ENCODE measurements around the gene PRSS16. TPM values are rescaled to one million over a fixed set of nuclear protein-coding genes. Genes with fewer than 3 reads are reported as not detected.
A peak's percentile ranks its signal among the peaks of the same experiment; 100 is the strongest.

PRSS16 gene
- total and polyA plus RNA-seq, 7 donors: 13.3 to 28.7 (median 27.0) TPM; not detected in 4

- no peak for DNase-seq
- 5 to 6% methylated on average over 33 of the region's 33 CpGs for WGBS, 2 donors
- H3K36me3 ChIP-seq: no peaks in the 10 kb centered on the region
- no peak overlapping the region for H3K27ac ChIP-seq
- H3K4me1 ChIP-seq: no peaks in the 10 kb centered on the region
- H3K9me3 ChIP-seq: peaks cover 0 to 12% (median under 1%) of the 10 kb centered on the region in 4 donors
- TF ChIP-seq POLR2A (IDR thresholded peaks at IDR 0.05) (no peak), POLR2AphosphoS5 (IDR thresholded peaks at IDR 0.05) (no peak), EP300 (IDR thresholded peaks at IDR 0.05) (no peak), CTCF (IDR thresholded peaks at IDR 0.05) (no peak)
- intact Hi-C loops (cut with DNase I): no loop called here
- no peak overlapping the region for H3K4me3 ChIP-seq
- peaks cover 33 to 100% (median 88%) of the 10 kb centered on the region in 3 donors for H3K27me3 ChIP-seq
Observed at GRCh38 chr6:27288136-27289044, 40.9 kb downstream of the PRSS16 start.

- H3K36me3 ChIP-seq: no peaks in the 10 kb centered on the region
- TF ChIP-seq CTCF (IDR thresholded peaks at IDR 0.05): no peak
- TF ChIP-seq POLR2A (IDR thresholded peaks at IDR 0.05): no peak
- no peak for TF ChIP-seq POLR2AphosphoS5 (IDR thresholded peaks at IDR 0.05)
- TF ChIP-seq EP300 (IDR thresholded peaks at IDR 0.05): no peak
- no peak overlapping the region for H3K27ac ChIP-seq
- no peaks in the 10 kb centered on the region for H3K4me1 ChIP-seq
- H3K27me3 ChIP-seq: peaks cover 40 to 100% (median 88%) of the 10 kb centered on the region in 3 donors
- peaks cover 0 to 11% (median 1%) of the 10 kb centered on the region in 4 donors for H3K9me3 ChIP-seq
- intact Hi-C loops (cut with DNase I): no loop called here
- 7 to 15% methylated on average over 25 of the region's 25 CpGs for WGBS, 2 donors
- DNase-seq: no peak
- no peak overlapping the region for H3K4me3 ChIP-seq
Observed at GRCh38 chr6:27290065-27290849, 42.8 kb downstream of the PRSS16 start.

GRCh38 chr6:27290850-27291208, 43.3 kb downstream of the PRSS16 start:
- H3K27ac ChIP-seq: no peak overlapping the region
- H3K4me1 ChIP-seq: no peaks in the 10 kb centered on the region
- H3K4me3 ChIP-seq: no peak overlapping the region
- H3K9me3 ChIP-seq: peaks cover 0 to 11% (median 1%) of the 10 kb centered on the region in 4 donors
- peaks cover 41 to 100% (median 88%) of the 10 kb centered on the region in 3 donors for H3K27me3 ChIP-seq
- 22 to 50% methylated on average over 10 of the region's 10 CpGs for WGBS, 2 donors
- no peaks in the 10 kb centered on the region for H3K36me3 ChIP-seq
- intact Hi-C loops (cut with DNase I): no loop called here
- DNase-seq: no peak
- TF ChIP-seq POLR2A (IDR thresholded peaks at IDR 0.05) (no peak), CTCF (IDR thresholded peaks at IDR 0.05) (no peak), EP300 (IDR thresholded peaks at IDR 0.05) (no peak), POLR2AphosphoS5 (IDR thresholded peaks at IDR 0.05) (no peak)

- TF ChIP-seq POLR2A (IDR thresholded peaks at IDR 0.05): no peak
- TF ChIP-seq POLR2AphosphoS5 (IDR thresholded peaks at IDR 0.05): peak in 1 of 4 donors; percentile 5
- Histone ChIP-seq H3K4me1 (no peaks in the 10 kb centered on the region), H3K9me3 (peaks cover 0 to 8% (median 1%) of the 10 kb centered on the region in 4 donors), H3K36me3 (no peaks in the 10 kb centered on the region), H3K27me3 (peaks cover 22 to 100% (median 85%) of the 10 kb centered on the region in 3 donors), H3K4me3 (no peak overlapping the region), H3K27ac (no peak overlapping the region)
- no peak for DNase-seq
- intact Hi-C loops (cut with DNase I): no loop called here
- WGBS, 2 donors: 20 to 41% methylated on average over 28 of the region's 28 CpGs
Observed at GRCh38 chr6:27293436-27294098, 46.1 kb downstream of the PRSS16 start.

All from sigmoid colon (tissue), 7 donors.